Skin of body (tissue), 2 donors: ENCODE data around the gene CIC. TPM values are rescaled to one million over a fixed set of nuclear protein-coding genes. Genes with fewer than 3 reads are reported as not detected.
"Not testable (repeated sequence)": the region's sequence is repeated elsewhere in the genome, so short reads cannot be mapped to it uniquely, and the experiment has no call there.

ENCODE experiments used
- DNase-seq: peaks from one replicate; lab custom pipeline; 2025; lab: John Stamatoyannopoulos, UW
- total RNA-seq: library from RNA; depleted of rRNA; stranded (reverse); fragments of >200 nt; gene quantifications from one replicate; pipeline ENCODE4 v1.2.3, GENCODE V29; 2014

CIC gene
- total RNA-seq, 1 donor from 2014 or later: 22.4 TPM

GRCh38 chr19:42332059-42332458, 63.0 kb downstream of the CIC start:
- DNase-seq: no peak

- no peak for DNase-seq
Observed at GRCh38 chr19:42333018-42333417, 64.0 kb downstream of the CIC start.

GRCh38 chr19:42333975-42334696, 65.1 kb downstream of the CIC start:
- DNase-seq: no peak

- no peak for DNase-seq
Observed at GRCh38 chr19:42334697-42335373, 65.8 kb downstream of the CIC start.

GRCh38 chr19:42335374-42335936, 66.4 kb downstream of the CIC start:
- no peak for DNase-seq

GRCh38 chr19:42335971-42336370, 66.9 kb downstream of the CIC start:
- DNase-seq: no peak

GRCh38 chr19:42339126-42339860, 70.2 kb downstream of the CIC start:
- not testable (repeated sequence) for DNase-seq

- DNase-seq: not testable (repeated sequence)
Observed at GRCh38 chr19:42339922-42340321, 70.9 kb downstream of the CIC start.

GRCh38 chr19:42343344-42344110, 74.5 kb downstream of the CIC start:
- DNase-seq: no peak

GRCh38 chr19:42344336-42344893, 75.4 kb downstream of the CIC start:
- no peak for DNase-seq

Other genes starting within 250 kb of the CIC start
- gene GRIK5, start 199.0 kb upstream of the CIC start, total RNA-seq: 1.8 TPM
- gene ZNF574, start 193.1 kb upstream of the CIC start, total RNA-seq: 8.7 TPM
- 0.30 TPM for gene POU2F2, start 136.8 kb upstream of the CIC start, total RNA-seq
- 22.1 TPM for gene DEDD2, start 51.6 kb upstream of the CIC start, total RNA-seq
- 7.1 TPM for gene ZNF526, start 48.9 kb upstream of the CIC start, total RNA-seq
- gene GSK3A, start 26.6 kb upstream of the CIC start, total RNA-seq: 12.1 TPM
- gene ERF, start 14.1 kb upstream of the CIC start, total RNA-seq: 23.5 TPM
- gene PRR19, start 32.9 kb downstream of the CIC start, total RNA-seq: 0.20 TPM
- gene PAFAH1B3, start 33.4 kb downstream of the CIC start, total RNA-seq: 17.6 TPM
- 0.20 TPM for gene TMEM145, start 44.1 kb downstream of the CIC start, total RNA-seq
- gene MEGF8, start 56.4 kb downstream of the CIC start, total RNA-seq: 11.6 TPM
- 11.0 TPM for gene CNFN, start 121.0 kb downstream of the CIC start, total RNA-seq
- gene LIPE, start 158.1 kb downstream of the CIC start, total RNA-seq: 59.7 TPM
- not detected for gene CXCL17, start 173.7 kb downstream of the CIC start, total RNA-seq